Activated CD4-positive, alpha-beta T cell treated with anti-CD3 and anti-CD28 coated beads for 36 hours (primary cell): Measurements from ENCODE around the gene FOXN3. TPM values are rescaled to one million over a fixed set of nuclear protein-coding genes. Genes with fewer than 3 reads are reported as not detected.

Experiments
- ATAC-seq: fragments of 200-7000 bp; cut with Tn5 transposase; one replicate; pipeline ENCODE4 v1.10.0; 2021; ENCODE audit warnings: mild to moderate bottlenecking, moderate library complexity
- CTCF ChIA-PET: fragments of 350-600 bp; sonication (Branson Sonifier 250); formaldehyde crosslinking; loops from one replicate; lab custom pipeline; 2021; ENCODE audit warnings: antibody characterized with exemption; lab: Charles Lee
- POLR2A ChIA-PET: fragments of 350-600 bp; sonication (Branson Sonifier 250); formaldehyde crosslinking; loops from one replicate; lab custom pipeline; 2021; ENCODE audit warnings: antibody characterized with exemption, inconsistent platforms; lab: Charles Lee
- DNase-seq: peaks from one replicate; pipeline ENCODE4 v3.0.0-alpha.2; 2020
- H3K27ac Mint-ChIP-seq: one replicate; pipeline ENCODE4 v1.8.0; 2021; ENCODE audit warnings: mixed read lengths
- H3K27me3 Mint-ChIP-seq: one replicate; pipeline ENCODE4 v1.8.0; 2021; ENCODE audit warnings: mixed read lengths
- H3K36me3 Mint-ChIP-seq: one replicate; pipeline ENCODE4 v1.8.0; 2021; ENCODE audit warnings: low read depth, mixed read lengths
- H3K4me1 Mint-ChIP-seq: one replicate; pipeline ENCODE4 v1.8.0; 2021; ENCODE audit warnings: mixed read lengths
- H3K4me3 Mint-ChIP-seq: one replicate; pipeline ENCODE4 v1.8.0; 2021; ENCODE audit warnings: mild to moderate bottlenecking, moderate library complexity, mixed read lengths
- H3K9me3 Mint-ChIP-seq: one replicate; pipeline ENCODE4 v1.8.0; 2021; ENCODE audit warnings: low read depth, mixed read lengths
- intact Hi-C, 2 experiments: fragments of 100-400 bp; cut with DNase I in 1 of 2; cut with micrococcal nuclease in 1 of 2; formaldehyde crosslinking; loops; one replicate each; pipeline versions ENCODE4 v1.14.2 to v1.15.1; 2022 to 2024; cut with DNase I, micrococcal nuclease
- total RNA-seq, 2 experiments: library from RNA; stranded (reverse); gene quantifications; one replicate each; pipeline ENCODE4 v1.2.3, GENCODE V29; 2021

The FOXN3 gene
- total RNA-seq, 2 experiments from 2014 or later = 69.1 to 76.3 TPM

DNA sequence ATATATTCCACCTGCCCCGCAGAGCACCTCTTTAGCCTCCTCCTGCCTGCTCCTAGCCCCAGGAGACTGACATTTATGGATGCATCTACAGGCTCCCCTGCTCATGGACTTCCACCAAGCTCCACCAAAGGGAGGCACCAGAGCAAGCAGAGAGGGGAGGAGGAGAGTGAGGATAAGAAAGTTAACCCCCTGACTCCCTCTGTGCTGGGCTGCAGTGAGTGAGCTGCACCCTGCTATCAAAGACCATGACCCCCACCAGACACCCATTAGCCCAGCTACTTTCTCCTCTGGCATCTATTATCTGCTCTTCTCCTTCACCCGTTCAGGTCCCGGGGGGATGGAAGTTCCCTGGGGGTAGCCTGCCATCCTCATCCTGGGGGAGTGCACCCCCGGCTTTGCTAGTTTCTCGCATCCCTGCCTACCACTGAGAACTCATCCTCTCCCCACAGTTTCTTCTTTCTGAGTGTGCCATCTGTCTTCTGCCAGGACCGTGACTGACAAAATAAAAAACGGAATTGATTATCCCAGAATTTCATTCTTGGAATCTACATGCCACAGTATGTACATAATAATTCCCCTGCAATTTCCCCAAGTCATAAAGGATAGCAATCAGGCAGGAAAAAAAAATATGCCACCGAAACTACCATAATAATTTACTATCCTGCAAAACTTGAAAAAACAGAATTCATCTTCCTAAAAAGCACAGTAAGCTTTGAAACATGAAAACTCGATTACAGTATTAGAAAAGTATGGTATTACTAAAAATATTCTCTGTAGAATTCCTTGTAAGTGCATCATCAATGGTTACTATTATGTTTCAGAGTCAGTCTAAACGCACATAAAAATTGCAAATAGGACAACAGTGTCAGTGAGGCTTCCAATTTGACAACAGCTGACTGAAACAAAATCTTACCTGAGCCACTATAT, 45.2 kb downstream of the FOXN3 start:
- Mint-ChIP-seq H3K27ac (peak overlapping the region; percentile 51), H3K36me3 (peaks cover 26% of the 10 kb centered on the region), H3K4me1 (peaks cover 68% of the 10 kb centered on the region), H3K4me3 (no peak overlapping the region), H3K9me3 (peaks cover 15% of the 10 kb centered on the region), H3K27me3 (no peaks in the 10 kb centered on the region)
- CTCF ChIA-PET = interaction anchor here (0.7 to 1.0 kb wide), 2 partner anchors 12 to 46 kb away, joined by 3 to 5 read pairs; no protein-coding TSS in a partner anchor
- POLR2A ChIA-PET = no interaction called here
- DNase-seq = no peak
- ATAC-seq = no peak
- intact Hi-C loops = no loop called here

DNA sequence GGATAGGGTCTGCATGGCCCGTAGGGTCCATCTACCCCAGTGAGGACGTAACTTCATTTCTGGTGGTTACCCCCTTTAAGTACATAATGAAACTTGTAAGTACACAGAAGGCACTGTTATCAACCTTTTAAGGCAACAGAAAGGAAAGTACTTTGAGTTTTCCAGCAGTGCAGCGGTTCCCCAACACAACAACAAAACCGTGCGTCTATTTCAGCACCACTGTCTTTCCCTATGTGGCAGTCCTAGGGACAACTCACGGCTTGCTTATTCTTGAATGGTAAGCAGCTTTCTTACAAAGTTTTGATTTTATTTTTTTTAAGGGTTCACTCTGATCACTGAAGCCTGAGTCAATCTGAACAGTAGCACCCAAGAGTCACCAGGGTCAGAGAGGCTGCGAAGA, 46.3 kb downstream of the FOXN3 start:
- Mint-ChIP-seq H3K9me3 (peaks cover 15% of the 10 kb centered on the region), H3K27ac (peak overlapping the region; percentile 51), H3K27me3 (no peaks in the 10 kb centered on the region), H3K4me3 (no peak overlapping the region), H3K4me1 (peaks cover 71% of the 10 kb centered on the region), H3K36me3 (peaks cover 26% of the 10 kb centered on the region)
- ChIA-PET CTCF (interaction anchor here (0.7 to 1.7 kb wide), 4 partner anchors 13 to 183 kb away, joined by 3 to 7 read pairs (median 4); no protein-coding TSS in a partner anchor), POLR2A (no interaction called here)
- DNase-seq (no peak), ATAC-seq (no peak)
- intact Hi-C loops = no loop called here

DNA sequence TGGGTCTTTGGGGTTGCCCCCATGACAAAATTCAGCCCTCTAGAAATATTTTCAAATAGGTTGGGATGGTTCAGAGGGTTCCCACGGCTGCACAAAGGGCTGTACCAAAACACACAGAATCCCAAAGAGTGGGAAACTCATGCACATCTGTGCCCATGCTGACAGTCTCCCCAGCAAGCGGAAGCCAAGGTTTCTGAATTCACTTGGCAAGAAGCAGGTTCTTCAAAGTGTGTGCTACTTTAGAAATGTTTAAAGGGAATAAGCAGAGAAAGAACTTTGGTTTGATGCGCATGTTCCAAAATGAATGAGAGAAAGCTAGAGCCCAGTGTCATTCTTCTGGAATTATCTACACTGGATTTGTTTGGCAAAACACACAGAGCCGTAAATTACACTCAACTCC, 46.7 kb downstream of the FOXN3 start:
- Mint-ChIP-seq H3K27ac (peak overlapping the region; percentile 51), H3K27me3 (no peaks in the 10 kb centered on the region), H3K4me1 (peaks cover 71% of the 10 kb centered on the region), H3K9me3 (peaks cover 15% of the 10 kb centered on the region), H3K36me3 (peaks cover 26% of the 10 kb centered on the region), H3K4me3 (no peak overlapping the region)
- ChIA-PET CTCF (interaction anchor here (0.7 to 1.7 kb wide), 4 partner anchors 14 to 182 kb away, joined by 3 to 7 read pairs (median 4); no protein-coding TSS in a partner anchor), POLR2A (no interaction called here)
- ATAC-seq (no peak), DNase-seq (no peak)
- intact Hi-C loops = no loop called here

DNA sequence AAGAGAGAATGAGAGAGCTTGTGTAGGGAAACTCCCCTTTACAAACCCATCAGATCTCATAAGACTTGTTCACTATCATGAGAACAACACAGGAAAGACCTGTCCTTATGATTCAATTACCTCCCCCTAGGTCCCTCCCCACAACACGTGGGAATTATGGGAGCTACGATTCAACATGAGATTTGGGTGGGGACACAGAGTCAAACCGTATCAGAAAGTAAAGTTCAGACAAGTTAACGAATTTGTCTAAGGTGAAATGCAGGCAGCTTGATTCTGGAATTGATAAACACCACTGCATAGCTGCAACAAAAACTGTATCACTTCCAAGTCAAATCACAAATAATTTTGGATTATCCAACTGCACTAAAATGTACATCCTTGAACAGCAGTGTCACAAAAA, 47.4 kb downstream of the FOXN3 start:
- CTCF ChIA-PET = interaction anchor here (1.0 to 1.7 kb wide), 3 partner anchors 14 to 16 kb away, joined by 3 to 7 read pairs (median 4); no protein-coding TSS in a partner anchor
- DNase-seq = no peak
- Mint-ChIP-seq H3K36me3 (peaks cover 26% of the 10 kb centered on the region), H3K9me3 (peaks cover 14% of the 10 kb centered on the region), H3K4me3 (no peak overlapping the region), H3K27me3 (no peaks in the 10 kb centered on the region), H3K4me1 (peaks cover 75% of the 10 kb centered on the region), H3K27ac (peak overlapping the region; percentile 60)
- intact Hi-C loops = loop anchor here in 1 of 2 experiments (5.0 kb wide), 1 partner anchor 333 kb away; no protein-coding TSS in a partner anchor
- POLR2A ChIA-PET = no interaction called here
- ATAC-seq = no peak

DNA sequence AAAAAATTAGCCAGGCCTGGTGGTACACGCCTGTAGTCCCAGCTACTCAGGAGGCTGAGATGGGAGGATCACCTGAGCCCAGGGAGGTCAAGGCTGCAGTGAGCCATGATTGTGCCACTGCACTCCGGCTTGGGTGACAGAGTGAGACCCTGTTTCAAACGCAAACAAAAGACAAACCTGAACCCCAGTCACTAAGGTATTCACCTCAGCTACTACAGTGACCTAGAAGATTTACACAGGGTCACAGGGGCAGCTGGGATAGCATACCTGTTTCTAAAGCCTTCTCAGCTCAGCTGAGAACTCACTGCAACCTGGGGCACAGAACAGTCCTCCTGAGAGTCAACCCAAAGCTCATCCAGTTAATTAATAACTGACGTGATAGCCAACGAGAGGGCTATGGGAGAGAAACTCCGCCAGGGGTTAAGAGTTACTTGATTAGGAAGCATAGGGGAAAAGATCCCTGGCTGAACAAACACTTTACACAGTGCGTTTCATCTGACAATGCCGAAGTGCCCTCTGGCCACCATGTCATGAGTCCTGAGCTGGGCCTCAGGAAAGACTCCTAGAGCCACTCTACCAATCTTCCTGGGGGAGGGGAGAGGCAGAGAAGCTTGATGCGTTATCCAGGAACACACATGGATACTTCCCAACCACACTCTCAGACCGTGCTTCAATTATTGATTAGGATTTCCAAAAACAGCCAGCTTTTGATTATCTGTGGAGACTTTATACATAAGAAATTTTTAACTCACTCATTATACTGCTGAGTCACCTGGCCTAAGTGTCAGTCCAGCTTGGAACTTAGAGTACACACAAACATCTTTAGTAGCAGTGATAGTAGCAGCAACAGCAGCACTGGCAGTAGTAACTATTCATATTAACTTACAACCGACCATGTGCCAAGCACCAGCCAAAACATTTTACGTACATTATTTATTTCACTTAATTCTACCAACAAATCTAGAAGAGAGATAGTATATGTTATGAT, 48.2 kb downstream of the FOXN3 start:
- Mint-ChIP-seq H3K4me3 (no peak overlapping the region), H3K27me3 (no peaks in the 10 kb centered on the region), H3K36me3 (peaks cover 22% of the 10 kb centered on the region), H3K27ac (peak overlapping the region; percentile 61), H3K9me3 (peaks cover 9% of the 10 kb centered on the region), H3K4me1 (peaks cover 79% of the 10 kb centered on the region)
- DNase-seq = no peak
- POLR2A ChIA-PET = no interaction called here
- ATAC-seq = no peak
- CTCF ChIA-PET = interaction anchor here (0.6 to 1.7 kb wide), 4 partner anchors 8 to 17 kb away, joined by 3 to 7 read pairs (median 4); no protein-coding TSS in a partner anchor
- intact Hi-C loops = loop anchor here in 1 of 2 experiments (5.0 kb wide), 1 partner anchor 334 kb away; no protein-coding TSS in a partner anchor

DNA sequence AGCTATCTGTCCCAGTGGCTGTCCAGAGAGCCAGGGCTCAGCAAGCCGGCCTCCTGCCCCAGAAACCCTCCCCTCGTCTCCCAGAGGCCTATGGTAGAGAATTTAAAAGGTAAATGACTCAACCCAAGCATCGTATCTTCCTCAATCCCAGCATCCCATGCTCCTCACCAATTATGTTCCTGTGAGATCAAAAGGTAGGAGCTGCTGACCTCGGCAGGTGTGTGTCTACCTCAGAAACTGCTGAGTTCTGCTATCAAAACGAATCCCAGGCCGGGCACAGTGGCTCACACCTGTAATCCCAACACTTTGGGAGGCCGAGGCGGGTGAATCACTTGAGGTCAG, 49.3 kb downstream of the FOXN3 start:
- peaks cover 9% of the 10 kb centered on the region for H3K9me3 Mint-ChIP-seq
- CTCF ChIA-PET = interaction anchor here (1.0 kb wide), 1 partner anchor 9 kb away, joined by 3 read pairs; no protein-coding TSS in a partner anchor
- no peaks in the 10 kb centered on the region for H3K27me3 Mint-ChIP-seq
- peak overlapping the region; percentile 76 for H3K27ac Mint-ChIP-seq
- H3K36me3 Mint-ChIP-seq = peaks cover 28% of the 10 kb centered on the region
- POLR2A ChIA-PET = no interaction called here
- DNase-seq (no peak), ATAC-seq (no peak)
- intact Hi-C loops = loop anchor here in 1 of 2 experiments (5.0 kb wide), 1 partner anchor 335 kb away; no protein-coding TSS in a partner anchor
- no peak overlapping the region for H3K4me3 Mint-ChIP-seq
- H3K4me1 Mint-ChIP-seq = peaks cover 82% of the 10 kb centered on the region

DNA sequence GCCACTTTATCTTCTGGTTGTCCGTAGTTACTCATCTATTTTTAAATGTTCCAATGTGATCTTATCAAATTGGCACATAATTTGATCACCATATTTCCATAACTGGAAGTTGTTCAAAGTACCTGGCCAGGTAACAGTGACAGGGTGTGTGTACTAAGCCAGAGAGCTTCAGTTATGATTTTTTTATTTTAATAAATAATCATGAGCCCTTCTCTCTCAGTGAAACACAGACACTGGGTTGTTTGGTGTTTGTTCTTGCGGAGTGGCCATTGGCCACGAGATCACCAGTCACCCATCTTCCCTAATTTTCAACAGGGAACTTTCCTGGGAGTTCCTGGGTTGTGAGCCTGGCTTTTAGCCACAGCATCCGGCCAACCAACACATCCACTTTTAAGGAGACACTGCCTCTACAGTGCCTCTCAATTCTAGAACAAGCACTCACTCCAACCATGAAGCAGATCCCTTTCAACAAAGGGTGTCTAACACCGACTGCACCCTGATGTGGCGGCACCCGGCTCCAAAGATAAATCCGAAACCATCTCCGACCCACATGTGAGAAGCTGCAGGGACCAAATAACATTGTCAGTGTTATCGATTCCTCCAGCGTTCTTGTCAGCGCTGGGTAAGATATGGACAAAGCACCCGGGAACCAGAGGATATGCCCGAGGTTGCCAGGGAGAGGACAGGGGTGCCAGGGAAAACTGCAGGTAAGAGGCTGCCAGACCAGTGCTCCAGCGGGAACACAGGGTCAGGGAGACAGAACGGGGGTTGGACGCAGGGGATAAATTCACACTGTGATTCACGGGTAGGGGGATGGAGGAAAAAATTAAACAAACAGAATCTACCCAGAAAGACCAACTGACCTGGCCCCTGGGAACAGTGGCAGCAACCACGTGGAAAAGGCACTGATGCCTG, 49.9 kb downstream of the FOXN3 start:
- intact Hi-C loops = loop anchor here in 1 of 2 experiments (5.0 kb wide), 1 partner anchor 335 kb away; no protein-coding TSS in a partner anchor
- H3K4me3 Mint-ChIP-seq = no peak overlapping the region
- ATAC-seq (no peak), DNase-seq (no peak)
- ChIA-PET POLR2A (no interaction called here), CTCF (interaction anchor here (0.6 to 1.8 kb wide), 2 partner anchors 92 to 402 kb away, joined by 3 to 4 read pairs; no protein-coding TSS in a partner anchor)
- H3K27me3 Mint-ChIP-seq = no peaks in the 10 kb centered on the region
- peaks cover 79% of the 10 kb centered on the region for H3K4me1 Mint-ChIP-seq
- peak overlapping the region; percentile 76 for H3K27ac Mint-ChIP-seq
- peaks cover 29% of the 10 kb centered on the region for H3K36me3 Mint-ChIP-seq
- H3K9me3 Mint-ChIP-seq = peaks cover 9% of the 10 kb centered on the region

DNA sequence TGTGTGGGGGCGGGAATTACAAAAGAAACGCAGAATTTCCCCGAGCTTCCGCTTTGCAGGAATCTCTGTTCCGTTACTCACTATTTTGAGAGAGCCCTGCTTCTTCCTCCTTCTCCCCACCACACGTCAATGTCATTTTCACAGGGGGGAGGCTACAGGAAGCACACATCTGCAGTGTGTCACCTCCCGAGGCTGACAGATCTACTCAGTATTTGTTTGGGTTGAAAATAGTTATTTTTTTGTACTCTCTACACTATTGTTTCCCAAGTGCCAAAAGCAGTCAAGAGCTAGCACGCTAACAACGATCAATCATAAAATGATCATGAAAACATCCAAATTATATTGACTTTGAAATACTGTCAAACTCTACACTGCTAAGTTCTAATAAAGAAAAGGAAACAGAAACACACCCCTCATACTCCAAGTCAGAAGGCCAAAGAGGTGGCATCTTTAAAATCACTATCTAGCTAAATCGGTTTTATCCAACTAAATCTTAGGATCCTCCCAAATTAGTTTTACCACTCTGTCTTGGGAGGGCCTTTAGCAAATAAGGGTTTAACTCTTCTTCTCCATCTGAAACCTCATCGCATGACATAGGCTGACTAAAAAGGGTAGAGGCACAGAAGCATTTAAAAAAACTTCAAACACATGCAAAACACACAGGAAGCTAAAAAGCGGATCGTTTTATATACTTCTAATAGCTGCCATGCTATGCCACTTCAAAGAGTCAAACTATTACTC, 51.8 kb downstream of the FOXN3 start:
- peak overlapping the region; percentile 70 for H3K4me3 Mint-ChIP-seq
- ATAC-seq = peak; percentile 92
- peaks cover 21% of the 10 kb centered on the region for H3K36me3 Mint-ChIP-seq
- H3K9me3 Mint-ChIP-seq = peaks cover 9% of the 10 kb centered on the region
- intact Hi-C loops = loop anchor here (1.0 to 5.0 kb wide), 8 partner anchors 44 to 337 kb away; partner anchors contain the start of gene FOXN3 (in 2 of the 2)
- peak overlapping the region; percentile 97 for H3K27ac Mint-ChIP-seq
- no peaks in the 10 kb centered on the region for H3K27me3 Mint-ChIP-seq
- CTCF ChIA-PET = interaction anchor here (0.6 to 1.8 kb wide), 6 partner anchors 13 to 91 kb away, joined by 3 to 4 read pairs (median 4); no protein-coding TSS in a partner anchor
- peak; percentile 72 for DNase-seq
- POLR2A ChIA-PET = interaction anchor here (0.6 kb wide), 1 partner anchor 13 kb away, joined by 5 read pairs; no protein-coding TSS in a partner anchor
- H3K4me1 Mint-ChIP-seq = peaks cover 62% of the 10 kb centered on the region

DNA sequence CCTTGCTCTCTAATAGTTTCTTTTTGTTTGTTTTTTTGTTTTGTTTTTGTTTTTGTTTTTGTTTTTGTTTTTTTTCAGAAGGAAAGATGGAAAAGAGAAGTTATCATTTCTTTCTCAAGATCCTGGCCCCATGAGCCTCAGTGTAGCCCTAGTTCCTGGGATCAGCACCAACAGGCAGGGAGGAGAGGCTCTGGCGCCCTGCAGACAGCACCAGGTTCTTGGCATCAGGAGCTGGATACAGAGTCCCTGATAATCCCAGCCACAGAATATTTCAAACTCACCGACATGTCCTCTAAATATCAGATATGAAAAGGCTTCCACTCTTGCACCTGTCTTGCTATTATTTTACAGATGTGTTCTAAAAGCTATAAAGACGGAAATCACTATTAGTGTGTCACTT, 52.7 kb downstream of the FOXN3 start:
- peak overlapping the region; percentile 70 for H3K4me3 Mint-ChIP-seq
- ATAC-seq = no peak

More for the DNA sequence above, 52.7 kb downstream of the FOXN3 start:
- POLR2A ChIA-PET = no interaction called here
- intact Hi-C loops = loop anchor here (2.0 kb wide), 3 partner anchors 44 to 256 kb away; partner anchors contain the start of gene FOXN3 (in 1 of the 2)
- Mint-ChIP-seq H3K27ac (peak overlapping the region; percentile 97), H3K36me3 (peaks cover 15% of the 10 kb centered on the region), H3K27me3 (no peaks in the 10 kb centered on the region), H3K9me3 (peaks cover 6% of the 10 kb centered on the region), H3K4me1 (peaks cover 53% of the 10 kb centered on the region)
- CTCF ChIA-PET = interaction anchor here (1.3 kb wide), 2 partner anchors 14 to 52 kb away, joined by 3 to 4 read pairs; no protein-coding TSS in a partner anchor
- DNase-seq = no peak
